Ascending aorta (tissue), 2 donors: Measurements from ENCODE around the gene FLRT1. TPM values are rescaled to one million over a fixed set of nuclear protein-coding genes. Genes with fewer than 3 reads are reported as not detected.

Experiments used
- DNase-seq, 2 donors: peaks; one replicate each; pipeline ENCODE4 v3.0.0-alpha.2; 2019; ENCODE audit warnings: low spot score in 2 of 2
- H3K27ac ChIP-seq, 2 donors: fragments of 200-600 bp; sonication (generic); one replicate each; pipeline ENCODE4 v1.5.1; 2016 to 2017; ENCODE audit warnings: mild to moderate bottlenecking in 1 of 2
- H3K27me3 ChIP-seq: fragments of 200-600 bp; sonication (generic); one replicate; pipeline ENCODE4 v1.5.1; 2017
- H3K36me3 ChIP-seq, 2 donors: fragments of 200-600 bp; sonication (generic); one replicate each; pipeline ENCODE4 v1.5.1; 2016
- H3K4me1 ChIP-seq, 2 donors: fragments of 200-600 bp; sonication (generic); one replicate each; pipeline ENCODE4 v1.5.1; 2016 to 2017; ENCODE audit warnings: mild to moderate bottlenecking in 1 of 2
- H3K4me3 ChIP-seq, 2 donors: fragments of 200-600 bp; sonication (generic); one replicate each; pipeline ENCODE4 v1.5.1; 2016 to 2017; ENCODE audit warnings: mild to moderate bottlenecking in 1 of 2
- H3K9me3 ChIP-seq, 2 donors: fragments of 200-600 bp; sonication (generic); one replicate each; pipeline ENCODE4 v1.5.1; 2016
- intact Hi-C: fragments of 100-400 bp; cut with DNase I; formaldehyde crosslinking; loops from one replicate; pipeline ENCODE4 v1.15.1; 2023
- total RNA-seq: library from RNA; depleted of rRNA; stranded (reverse); fragments of >200 nt; gene quantifications from one replicate; pipeline ENCODE4 v1.1.0, GENCODE V29; 2016
- TF ChIP-seq, protein P1 (sequence below), 3 experiments: fragments of 200-600 bp in 2 of 3; fragments of 450-650 bp in 1 of 3; sonication (generic) in 2 of 3; IDR thresholded peaks; one replicate each; pipeline ENCODE4 v1.5.1; 2016 to 2019; ENCODE audit warnings: antibody characterized with exemption in 3 of 3, mild to moderate bottlenecking in 1 of 3, moderate library complexity in 1 of 3

Gene FLRT1
- total RNA-seq, 1 donor from 2014 or later, result 10.3 TPM

DNA sequence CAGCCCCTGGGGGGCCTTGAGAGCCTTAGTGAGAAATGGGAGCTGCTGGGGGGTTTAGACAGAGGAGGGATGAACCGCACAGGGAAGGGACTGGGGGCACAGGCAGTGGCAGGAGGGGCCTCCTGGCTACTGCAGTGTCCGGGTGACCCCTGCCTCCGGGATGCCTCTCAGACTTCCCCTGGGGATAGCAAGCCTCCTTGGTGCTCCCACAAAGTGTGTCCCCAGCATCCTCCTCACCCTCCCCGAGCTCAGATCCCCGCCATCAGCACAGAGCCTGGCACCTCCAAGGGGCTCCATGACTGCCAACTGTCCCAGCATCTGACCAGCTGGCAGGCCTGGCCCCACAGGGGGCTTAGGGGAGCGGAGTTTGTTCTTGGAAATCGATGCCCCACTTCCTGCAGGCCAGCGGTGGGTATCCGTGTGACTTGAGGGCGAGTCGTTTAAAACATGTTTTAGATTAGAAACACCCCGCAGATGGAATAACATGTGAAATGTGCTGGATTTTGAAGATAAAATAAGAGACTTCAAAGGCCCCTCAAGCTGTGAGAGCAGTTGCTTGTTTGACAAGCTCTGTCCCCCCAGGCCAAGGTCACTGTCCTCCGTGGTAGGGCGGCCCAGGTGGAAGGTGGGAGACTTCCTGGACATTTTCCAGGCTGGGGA lies 13.5 kb upstream of the FLRT1 start:
- no peak for DNase-seq
- TF ChIP-seq, protein P1, sequence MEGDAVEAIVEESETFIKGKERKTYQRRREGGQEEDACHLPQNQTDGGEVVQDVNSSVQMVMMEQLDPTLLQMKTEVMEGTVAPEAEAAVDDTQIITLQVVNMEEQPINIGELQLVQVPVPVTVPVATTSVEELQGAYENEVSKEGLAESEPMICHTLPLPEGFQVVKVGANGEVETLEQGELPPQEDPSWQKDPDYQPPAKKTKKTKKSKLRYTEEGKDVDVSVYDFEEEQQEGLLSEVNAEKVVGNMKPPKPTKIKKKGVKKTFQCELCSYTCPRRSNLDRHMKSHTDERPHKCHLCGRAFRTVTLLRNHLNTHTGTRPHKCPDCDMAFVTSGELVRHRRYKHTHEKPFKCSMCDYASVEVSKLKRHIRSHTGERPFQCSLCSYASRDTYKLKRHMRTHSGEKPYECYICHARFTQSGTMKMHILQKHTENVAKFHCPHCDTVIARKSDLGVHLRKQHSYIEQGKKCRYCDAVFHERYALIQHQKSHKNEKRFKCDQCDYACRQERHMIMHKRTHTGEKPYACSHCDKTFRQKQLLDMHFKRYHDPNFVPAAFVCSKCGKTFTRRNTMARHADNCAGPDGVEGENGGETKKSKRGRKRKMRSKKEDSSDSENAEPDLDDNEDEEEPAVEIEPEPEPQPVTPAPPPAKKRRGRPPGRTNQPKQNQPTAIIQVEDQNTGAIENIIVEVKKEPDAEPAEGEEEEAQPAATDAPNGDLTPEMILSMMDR (IDR thresholded peaks at IDR 0.05), result no peak

DNA sequence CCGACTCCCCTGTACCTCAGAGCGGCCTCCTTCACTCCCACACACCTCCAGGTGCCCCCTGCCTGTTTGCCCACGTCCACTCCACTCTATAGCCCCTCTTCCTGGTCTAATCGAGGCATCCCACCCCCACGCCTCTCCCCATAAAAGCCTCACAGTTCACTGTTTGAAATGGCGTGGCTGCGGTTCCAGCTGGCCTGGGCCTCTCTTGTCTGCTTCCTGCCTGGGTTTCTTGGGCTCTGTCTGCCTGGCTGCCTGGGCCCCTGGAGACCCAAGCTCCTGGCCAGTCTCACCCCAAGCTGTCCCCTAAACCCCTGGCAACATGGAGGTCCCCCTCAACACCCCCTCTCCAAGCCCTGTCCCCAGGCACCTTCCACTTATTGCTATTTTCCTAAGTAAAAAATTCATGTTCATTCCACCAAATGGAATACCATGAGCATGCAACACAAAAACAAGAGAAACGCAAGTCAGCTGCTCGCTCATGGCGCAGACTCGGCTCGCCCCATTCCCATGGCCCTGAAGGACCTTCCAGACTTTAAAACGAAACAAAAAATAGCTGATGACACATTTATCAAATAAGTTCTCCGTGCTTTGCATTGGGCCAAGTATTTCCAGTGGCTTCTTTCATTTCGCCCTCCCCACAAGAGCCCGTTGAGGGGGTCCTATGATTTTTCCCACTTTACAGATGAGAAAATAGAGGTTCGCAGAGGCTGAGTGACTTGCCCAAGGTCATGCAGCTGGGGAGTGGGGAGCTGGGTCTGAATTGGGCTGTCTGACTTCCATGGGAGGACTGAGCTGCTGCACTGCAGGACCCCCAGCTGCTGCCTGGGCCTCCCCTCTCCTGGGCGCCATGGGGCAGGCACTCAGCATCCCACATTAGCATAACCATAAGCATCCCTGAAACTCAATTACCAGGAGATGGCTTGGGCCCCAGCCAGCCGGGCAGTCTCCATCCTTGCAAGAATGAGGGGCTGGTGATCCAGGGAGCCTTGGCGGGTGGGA lies 11.7 kb upstream of the FLRT1 start:
- TF ChIP-seq, protein P1 (IDR thresholded peaks at IDR 0.05), result no peak
- no peak overlapping the region for H3K27ac ChIP-seq
- no peak for DNase-seq

More for the DNA sequence above, 13.5 kb upstream of the FLRT1 start:
- H3K9me3 ChIP-seq, result no peaks in the 10 kb centered on the region
- intact Hi-C loops, result no loop called here
- no peak overlapping the region for H3K27ac ChIP-seq
- H3K27me3 ChIP-seq, result no peaks in the 10 kb centered on the region
- H3K4me3 ChIP-seq, result no peak overlapping the region
- H3K4me1 ChIP-seq, result no peaks in the 10 kb centered on the region
- H3K36me3 ChIP-seq, result no peaks in the 10 kb centered on the region

DNA sequence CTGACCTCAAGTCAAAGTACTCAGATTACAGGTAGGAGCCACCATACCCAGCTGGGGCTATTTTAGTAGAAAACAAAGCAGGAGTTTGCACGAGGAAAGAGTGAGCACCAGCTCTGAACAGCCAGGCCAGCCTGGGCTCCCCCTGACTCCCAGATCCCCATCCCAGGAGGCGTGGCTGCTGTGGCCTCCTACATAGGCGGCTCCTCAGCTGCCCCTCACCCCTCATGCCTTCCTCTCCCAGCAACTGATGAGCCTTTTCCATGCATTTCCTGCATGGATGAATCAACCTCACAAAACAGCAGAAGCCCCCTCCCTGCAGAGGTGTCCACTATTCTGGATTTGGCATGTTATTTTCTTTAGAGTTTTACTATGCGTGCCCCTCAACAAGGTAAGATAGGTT lies 10.5 kb upstream of the FLRT1 start:
- Histone ChIP-seq H3K9me3 (no peaks in the 10 kb centered on the region), H3K36me3 (no peaks in the 10 kb centered on the region), H3K27ac (no peak overlapping the region), H3K4me3 (no peak overlapping the region), H3K27me3 (no peaks in the 10 kb centered on the region), H3K4me1 (peaks cover 0 to 4% of the 10 kb centered on the region in 2 donors)
- DNase-seq, result no peak
- TF ChIP-seq, protein P1 (IDR thresholded peaks at IDR 0.05), result no peak
- intact Hi-C loops, result no loop called here

More for the DNA sequence above, 11.7 kb upstream of the FLRT1 start:
- no peak overlapping the region for H3K4me3 ChIP-seq
- peaks cover 0 to 4% of the 10 kb centered on the region in 2 donors for H3K4me1 ChIP-seq
- no peaks in the 10 kb centered on the region for H3K36me3 ChIP-seq
- intact Hi-C loops, result no loop called here
- H3K9me3 ChIP-seq, result no peaks in the 10 kb centered on the region
- no peaks in the 10 kb centered on the region for H3K27me3 ChIP-seq

DNA sequence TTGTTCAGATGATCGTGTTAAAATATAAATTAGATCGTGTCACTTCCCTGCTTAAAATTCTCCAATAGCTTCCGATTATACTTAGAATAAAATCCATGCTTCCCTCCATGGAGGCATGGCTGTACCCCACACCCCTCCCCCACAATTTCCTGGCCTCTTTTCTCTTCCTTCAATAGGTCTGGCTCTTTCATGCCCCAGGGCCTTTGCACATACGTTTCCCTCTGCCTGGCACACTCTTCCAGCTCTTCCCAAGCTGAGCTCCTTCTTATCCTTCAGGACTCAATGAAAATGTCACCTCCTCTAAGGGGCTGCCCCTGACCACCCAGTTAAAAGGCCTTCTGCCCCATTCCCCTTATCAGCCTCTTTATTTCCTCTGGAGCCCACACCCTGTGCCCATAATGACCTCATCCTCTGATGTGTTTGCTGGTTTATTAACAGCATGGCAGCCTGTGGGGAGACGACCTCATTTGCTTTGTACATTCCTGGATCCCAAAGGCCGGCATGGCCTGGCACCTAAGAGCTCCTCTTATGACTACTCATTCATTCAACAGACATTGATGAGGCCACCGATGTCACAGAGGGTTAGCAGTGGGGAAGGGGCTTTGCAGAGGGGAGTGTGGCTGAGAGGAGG lies 9.0 kb upstream of the FLRT1 start:
- Histone ChIP-seq H3K27me3 (no peaks in the 10 kb centered on the region), H3K4me3 (no peak overlapping the region), H3K36me3 (no peaks in the 10 kb centered on the region), H3K27ac (no peak overlapping the region), H3K4me1 (peaks cover 0 to 4% of the 10 kb centered on the region in 2 donors), H3K9me3 (no peaks in the 10 kb centered on the region)
- TF ChIP-seq, protein P1 (IDR thresholded peaks at IDR 0.05), result no peak
- intact Hi-C loops, result no loop called here
- DNase-seq, result no peak

DNA sequence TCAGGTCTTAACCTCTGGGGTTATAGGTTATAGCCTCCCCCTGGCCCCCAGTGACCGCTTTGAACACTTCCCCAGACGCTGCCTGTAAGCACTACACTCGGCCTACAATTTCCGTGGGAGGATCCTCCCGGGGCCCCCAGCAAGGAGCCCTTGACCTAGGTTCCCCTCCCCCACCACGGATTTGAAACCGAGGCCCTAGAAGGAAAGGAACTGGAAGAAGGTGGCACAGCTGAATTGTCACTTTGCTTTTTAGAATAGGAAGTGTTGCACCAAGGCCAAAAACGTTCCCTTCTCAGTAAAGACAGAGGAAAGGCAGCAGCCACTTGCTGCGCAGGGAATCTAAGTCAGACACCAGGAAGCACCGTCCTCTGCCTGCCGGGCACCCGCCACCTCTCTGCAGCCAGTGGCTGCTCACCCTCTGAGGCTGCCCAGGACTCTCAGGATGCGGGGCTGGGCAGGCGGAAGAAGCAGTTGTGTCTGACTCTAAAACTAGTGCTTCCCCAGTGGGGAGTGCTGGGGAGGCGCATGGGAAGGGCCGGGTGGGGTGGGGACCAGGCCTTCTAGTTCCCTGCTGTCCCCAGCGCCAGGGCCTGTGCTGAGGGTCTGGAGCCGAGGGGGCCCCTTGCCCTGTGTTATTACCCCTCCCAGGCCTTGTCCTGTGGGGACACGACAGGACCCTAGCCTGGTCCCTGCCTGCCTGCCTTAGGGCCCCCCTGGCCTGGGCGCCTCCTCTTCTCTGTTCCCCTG lies 7.9 kb upstream of the FLRT1 start:
- Histone ChIP-seq H3K4me1 (peaks cover 0 to 4% of the 10 kb centered on the region in 2 donors), H3K36me3 (no peaks in the 10 kb centered on the region), H3K4me3 (no peak overlapping the region), H3K27me3 (no peaks in the 10 kb centered on the region), H3K9me3 (no peaks in the 10 kb centered on the region), H3K27ac (no peak overlapping the region)
- TF ChIP-seq, protein P1 (IDR thresholded peaks at IDR 0.05), result no peak
- DNase-seq, result no peak
- intact Hi-C loops, result no loop called here
